H1 (cell line): Measurements from ENCODE around the gene ADPRHL1. TPM values are rescaled to one million over a fixed set of nuclear protein-coding genes. Genes with fewer than 3 reads are reported as not detected.

Experiments
- CTCF ChIA-PET: fragments of 300-600 bp; sonication (Branson Sonifier 250); formaldehyde crosslinking; loops from one replicate; lab custom pipeline; 2021; ENCODE audit not compliant: partially characterized antibody; lab: Charles Lee
- POLR2A ChIA-PET: fragments of 300-600 bp; sonication (Branson Sonifier 250); formaldehyde crosslinking; loops from one replicate; lab custom pipeline; 2021; ENCODE audit warnings: inconsistent platforms; ENCODE audit not compliant: partially characterized antibody; lab: Charles Lee
- DNase-seq, 2 experiments: peaks; one replicate each; pipeline versions ENCODE4 v3.0.0 to v3.0.0-alpha.2; 2010 to 2022; ENCODE audit warnings: low spot score in 2 of 2, low read depth in 1 of 2, mixed read lengths in 1 of 2
- FAIRE-seq: peaks from 2 replicates; lab custom pipeline; 2011; peaks lifted over from hg19 to GRCh38; lab: Jason Lieb, UNC
- H2AFZ ChIP-seq: 2 replicates; pipeline ENCODE4 v1.8.1; 2012; ENCODE audit warnings: low read length, inconsistent platforms
- H2AK5ac ChIP-seq: 2 replicates; pipeline ENCODE4 v1.6.1; 2013; ENCODE audit warnings: low read depth, low read length
- H2BK120ac ChIP-seq: replicated peaks from 2 replicates; pipeline ENCODE3; 2013; ENCODE audit warnings: low read depth, low read length, inconsistent platforms
- H2BK12ac ChIP-seq: 2 replicates; pipeline ENCODE4 v1.6.1; 2013; ENCODE audit warnings: low read depth, low read length
- H2BK15ac ChIP-seq: 2 replicates; pipeline ENCODE4 v1.6.1; 2013; ENCODE audit warnings: low read length
- H2BK20ac ChIP-seq: 2 replicates; pipeline ENCODE4 v1.6.1; 2013; ENCODE audit warnings: low read length
- H2BK5ac ChIP-seq: 2 replicates; pipeline ENCODE4 v1.6.1; 2013; ENCODE audit warnings: low read depth, low read length
- H3K14ac ChIP-seq: 2 replicates; pipeline ENCODE4 v1.6.1; 2013; ENCODE audit warnings: inconsistent platforms; ENCODE audit not compliant: insufficient read length
- H3K18ac ChIP-seq: 2 replicates; pipeline ENCODE4 v1.6.1; 2013; ENCODE audit warnings: low read length; ENCODE audit errors: extremely low read depth
- H3K23ac ChIP-seq: 2 replicates; pipeline ENCODE4 v1.6.1; 2013; ENCODE audit warnings: inconsistent platforms; ENCODE audit not compliant: insufficient read length
- H3K23me2 ChIP-seq: 2 replicates; pipeline ENCODE4 v1.6.1; 2013; ENCODE audit warnings: low read depth, low read length
- H3K27ac ChIP-seq: 2 replicates; pipeline ENCODE4 v1.6.1; 2011; ENCODE audit warnings: low read depth, low read length, inconsistent platforms
- H3K27me3 ChIP-seq, 4 experiments: replicated peaks in 1 of 4; 1 replicate in 1 of 4; 2 replicates in 3 of 4; pipeline versions ENCODE4 v1.6.1 to v1.8.1; 2011 to 2013; ENCODE audit warnings: low read length in 3 of 4, mild to moderate bottlenecking in 3 of 4, inconsistent platforms in 2 of 4, mixed read lengths in 2 of 4, moderate library complexity in 1 of 4; ENCODE audit not compliant: control insufficient read depth in 3 of 4, insufficient read depth in 3 of 4; ENCODE audit errors: extremely low read depth in 1 of 4
- H3K36me3 ChIP-seq, 4 experiments: 2 replicates each; pipeline versions ENCODE4 v1.6.1 to v1.8.1; 2011 to 2013; ENCODE audit warnings: mild to moderate bottlenecking in 4 of 4, low read length in 3 of 4, moderate library complexity in 2 of 4, control low read depth in 1 of 4, inconsistent platforms in 1 of 4; ENCODE audit not compliant: insufficient read depth in 4 of 4, control insufficient read depth in 2 of 4
- H3K4ac ChIP-seq: replicated peaks from 2 replicates; pipeline ENCODE3; 2013; ENCODE audit warnings: low read length, low read depth, mixed read lengths, inconsistent platforms; ENCODE audit not compliant: insufficient read length
- H3K4me1 ChIP-seq, 4 experiments: replicated peaks in 1 of 4; 1 replicate in 1 of 4; 2 replicates in 3 of 4; pipeline versions ENCODE4 v1.6.1 to v1.8.1; 2011 to 2013; ENCODE audit warnings: low read length in 3 of 4, inconsistent platforms in 2 of 4, mixed read lengths in 1 of 4; ENCODE audit not compliant: insufficient read depth in 4 of 4, control insufficient read depth in 3 of 4
- H3K4me2 ChIP-seq, 2 experiments: 2 replicates each; pipeline versions ENCODE4 v1.6.1 to v1.8.1; 2011 to 2013; ENCODE audit warnings: low read depth in 2 of 2, low read length in 2 of 2, control low read depth in 1 of 2, inconsistent platforms in 1 of 2, mild to moderate bottlenecking in 1 of 2; ENCODE audit not compliant: insufficient read depth in 1 of 2
- H3K4me3 ChIP-seq, 4 experiments: fragments of 200-600, 300-600 bp in 1 of 4; sonication (generic), shearing (Covaris generic), sonication (Bioruptor Twin) in 1 of 4; 2 replicates each; pipeline versions ENCODE4 v1.5.1 to v1.8.1; 2011 to 2016; ENCODE audit warnings: low read length in 4 of 4, low read depth in 3 of 4, control low read depth in 2 of 4, inconsistent platforms in 2 of 4, mild to moderate bottlenecking in 2 of 4, mixed read lengths in 1 of 4, moderate library complexity in 1 of 4; ENCODE audit not compliant: insufficient read depth in 2 of 4; ENCODE audit errors: extremely low read depth in 1 of 4
- H3K56ac ChIP-seq: replicated peaks from 2 replicates; pipeline ENCODE3; 2013; ENCODE audit warnings: low read depth, mild to moderate bottlenecking, mixed read lengths, low read length, inconsistent platforms; ENCODE audit not compliant: insufficient read length
- H3K79me1 ChIP-seq: 2 replicates; pipeline ENCODE4 v1.6.1; 2013; ENCODE audit warnings: low read depth, low read length, control low read depth
- H3K79me2 ChIP-seq, 2 experiments: 2 replicates each; pipeline versions ENCODE4 v1.6.1 to v1.8.1; 2012 to 2013; ENCODE audit warnings: low read length in 2 of 2, mild to moderate bottlenecking in 2 of 2, inconsistent platforms in 1 of 2; ENCODE audit not compliant: insufficient read depth in 2 of 2, control insufficient read depth in 1 of 2
- H3K9ac ChIP-seq, 4 experiments: replicated peaks in 1 of 4; 1 replicate in 1 of 4; 2 replicates in 3 of 4; pipeline versions ENCODE4 v1.6.1 to v1.8.1; 2011 to 2013; ENCODE audit warnings: low read depth in 3 of 4, low read length in 3 of 4, control low read depth in 2 of 4, mild to moderate bottlenecking in 2 of 4, moderate library complexity in 2 of 4, inconsistent platforms in 1 of 4; ENCODE audit errors: extremely low read depth in 1 of 4
- H3K9me3 ChIP-seq, 2 experiments: 2 replicates each; pipeline versions ENCODE4 v1.6.1 to v1.8.1; 2012 to 2013; ENCODE audit warnings: mild to moderate bottlenecking in 2 of 2, moderate library complexity in 2 of 2, control low read depth in 1 of 2, inconsistent platforms in 1 of 2, low read depth in 1 of 2, low read length in 1 of 2, mixed read lengths in 1 of 2; ENCODE audit not compliant: insufficient read depth in 2 of 2
- H4K20me1 ChIP-seq, 2 experiments: replicated peaks in 1 of 2; 2 replicates each; pipeline versions ENCODE3 to v1.8.1; 2011 to 2013; ENCODE audit warnings: inconsistent platforms in 2 of 2, low read length in 2 of 2, mild to moderate bottlenecking in 1 of 2; ENCODE audit not compliant: insufficient read depth in 2 of 2, control insufficient read depth in 1 of 2
- H4K5ac ChIP-seq: 2 replicates; pipeline ENCODE4 v1.6.1; 2013; ENCODE audit warnings: low read length, low read depth, mixed read lengths, inconsistent platforms; ENCODE audit not compliant: insufficient read length
- H4K8ac ChIP-seq: 2 replicates; pipeline ENCODE4 v1.8.0; 2013; ENCODE audit warnings: mild to moderate bottlenecking, moderate library complexity, low read length, inconsistent platforms; ENCODE audit not compliant: insufficient read depth; ENCODE audit errors: extremely low read depth
- H4K91ac ChIP-seq: replicated peaks from 2 replicates; pipeline ENCODE3; 2013; ENCODE audit warnings: low read length, mixed read lengths, inconsistent platforms; ENCODE audit not compliant: insufficient read length
- ASH2L ChIP-seq: fragments of 200-600, 300-600 bp; sonication (generic); IDR thresholded peaks from one replicate; pipeline ENCODE4 v1.7.1; 2017; ENCODE audit warnings: low read length
- JUND ChIP-seq: IDR thresholded peaks from 2 replicates; pipeline ENCODE4 v1.6.1; 2011; ENCODE audit warnings: mild to moderate bottlenecking, improper control_type of control experiment, low read length
- SP4 ChIP-seq: IDR thresholded peaks from 2 replicates; pipeline ENCODE4 v1.6.1; 2012; ENCODE audit warnings: low read length, inconsistent platforms
- SRF ChIP-seq: IDR thresholded peaks from 2 replicates; pipeline ENCODE4 v1.6.1; 2011; ENCODE audit warnings: mild to moderate bottlenecking, low read depth, low read length, moderate library complexity
- WGBS, 2 experiments: shearing (Covaris generic) in 1 of 2; methylation state at CpG; one replicate each; pipeline versions ENCODE4 v1.1.6 to v1.1.7; 2013 to 2015; ENCODE audit warnings: low lambda C conversion rate in 2 of 2, mixed read lengths in 2 of 2, inconsistent platforms in 1 of 2, low coverage in 1 of 2, missing lambda C conversion rate in 1 of 2; ENCODE audit not compliant: insufficient replicate concordance in 2 of 2, insufficient coverage in 1 of 2, insufficient read length in 1 of 2; ENCODE audit errors: extremely low coverage in 1 of 2, missing lambda C conversion rate in 1 of 2; 5-methylcytosine and 5-hydroxymethylcytosine counted together
- polyA plus RNA-seq, 7 experiments: library from polyadenylated mRNA; depleted of rRNA in 3 of 7; stranded (reverse) in 5 of 7; unstranded in 2 of 7; fragments of >200 nt in 5 of 7; fragments of 200-250 nt in 2 of 7; gene quantifications; 1 replicate in 5 of 7; 2 replicates in 1 of 7; 4 replicates in 1 of 7; pipeline versions ENCODE4 v1.2.1 to v1.2.3, GENCODE V29; 2011 to 2013; ENCODE audit warnings: missing spikeins in 2 of 7, mixed read lengths in 2 of 7
- total RNA-seq: library from RNA; stranded (reverse); fragmentation: NEBNext Ultra II Directional; extraction: Animal tissue kit (Norgen Biotek cat#: 25700); gene quantifications from 2 replicates; pipeline ENCODE4 v1.2.1, GENCODE V29; 2021

ADPRHL1 gene
- total and polyA plus RNA-seq, 2 of the 8 experiments (the other 6 are each of a cell fraction or from before 2014, with no cell fraction given), result 0.74 to 1.7 TPM

DNA sequence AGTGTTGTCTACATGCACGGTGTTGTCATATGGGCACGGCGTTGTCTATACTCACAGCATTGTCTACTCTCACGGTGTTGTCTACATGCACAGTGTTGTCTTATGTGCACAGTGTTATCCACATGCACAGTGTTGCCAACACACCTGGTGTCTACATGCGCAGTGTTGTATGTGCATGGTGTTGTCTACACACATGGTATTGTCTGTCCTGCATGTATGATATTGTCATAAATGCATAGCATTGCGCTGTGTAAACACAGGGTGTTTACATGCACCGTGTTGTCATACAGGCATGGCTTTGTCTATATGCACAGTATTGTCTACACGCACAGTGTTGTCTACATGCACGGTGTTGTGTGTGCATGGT is 6.8 kb downstream of the ADPRHL1 start:
- DNase-seq (no peak), FAIRE-seq (no peak)
- Histone ChIP-seq H3K36me3 (no peaks in the 10 kb centered on the region; a peak in 1 of 8 replicates), H3K79me1 (no peaks in the 10 kb centered on the region), H3K23ac (no peak overlapping the region), H3K14ac (no peak overlapping the region), H3K4me2 (no peak overlapping the region), H3K4me1 (peaks cover 0 to 5% (median 0%) of the 10 kb centered on the region in 4 experiments; a peak in 2 of 7 replicates), H3K79me2 (no peaks in the 10 kb centered on the region), H2BK12ac (no peak overlapping the region), H2BK120ac (no peak overlapping the region), H3K27ac (no peak overlapping the region), H2BK20ac (no peak overlapping the region), H3K18ac (no peak overlapping the region), H4K8ac (no peak overlapping the region), H2BK15ac (no peak overlapping the region), H3K9me3 (peaks cover 0 to 3% of the 10 kb centered on the region in 2 experiments; a peak in 2 of 4 replicates), H3K23me2 (no peaks in the 10 kb centered on the region), H3K4me3 (no peak overlapping the region), H4K20me1 (peaks cover 0 to 4% of the 10 kb centered on the region in 2 experiments), H3K56ac (no peak overlapping the region), H3K9ac (no peak overlapping the region), H4K5ac (no peak overlapping the region), H2AFZ (no peak overlapping the region), H3K27me3 (no peaks in the 10 kb centered on the region), H2BK5ac (no peak overlapping the region), H3K4ac (no peak overlapping the region), H4K91ac (no peak overlapping the region), H2AK5ac (no peak overlapping the region)
- CTCF ChIA-PET, result interaction anchor here (2.1 kb wide), 1 partner anchor 17 kb away, joined by 5 read pairs; no protein-coding TSS in a partner anchor
- WGBS, 2 experiments, result 89% methylated on average over 9 of the region's 9 CpGs; no CpG with 5 or more reads in 1 of the 2 experiments
- POLR2A ChIA-PET, result no interaction called here
- TF ChIP-seq SP4, result no peak
- TF ChIP-seq SRF, result no peak
- no peak for TF ChIP-seq ASH2L
- TF ChIP-seq JUND, result no peak
